ENCODE data around the gene GRM7.

The GRM7 gene

GRCh38 chr3:7160689-7161088, 299.8 kb downstream of the GRM7 start:
- no peak for DNase-seq

- no peak for DNase-seq
These were observed 305.5 kb downstream of the GRM7 start for GRCh38 chr3:7166460-7166859.

- DNase-seq: no peak
These were observed 310.6 kb downstream of the GRM7 start for GRCh38 chr3:7171493-7171892.

- DNase-seq: no peak
These were observed 312.1 kb downstream of the GRM7 start for GRCh38 chr3:7172996-7173395.

- no peak for DNase-seq
These were observed 327.6 kb downstream of the GRM7 start for GRCh38 chr3:7188551-7188950.

- DNase-seq: no peak
These were observed 329.2 kb downstream of the GRM7 start for GRCh38 chr3:7190095-7190494.

GRCh38 chr3:7193269-7193668, 332.4 kb downstream of the GRM7 start:
- DNase-seq: no peak

- DNase-seq: no peak
These were observed 333.3 kb downstream of the GRM7 start for GRCh38 chr3:7194071-7194835.

GRCh38 chr3:7195934-7196333, 335.0 kb downstream of the GRM7 start:
- no peak for DNase-seq

GRCh38 chr3:7201784-7202183, 340.9 kb downstream of the GRM7 start:
- no peak for DNase-seq

GRCh38 chr3:7203969-7204847, 343.3 kb downstream of the GRM7 start:
- no peak for DNase-seq

- DNase-seq: no peak
These were observed 343.9 kb downstream of the GRM7 start for GRCh38 chr3:7204848-7205156.

GRCh38 chr3:7205535-7205934, 344.6 kb downstream of the GRM7 start:
- DNase-seq: peak in 1 of 3 experiments; percentile 8

- no peak for DNase-seq
These were observed 345.0 kb downstream of the GRM7 start for GRCh38 chr3:7205962-7206361.

- DNase-seq: no peak
These were observed 346.2 kb downstream of the GRM7 start for GRCh38 chr3:7207125-7207524.

GRCh38 chr3:7207928-7208327, 347.0 kb downstream of the GRM7 start:
- DNase-seq: no peak

GRCh38 chr3:7209098-7209497, 348.2 kb downstream of the GRM7 start:
- no peak for DNase-seq

- no peak for DNase-seq
These were observed 350.8 kb downstream of the GRM7 start for GRCh38 chr3:7211740-7212139.

- DNase-seq: no peak
These were observed 354.8 kb downstream of the GRM7 start for GRCh38 chr3:7215706-7216105.

GRCh38 chr3:7226393-7226792, 365.5 kb downstream of the GRM7 start:
- DNase-seq: no peak

- DNase-seq: no peak
These were observed 377.8 kb downstream of the GRM7 start for GRCh38 chr3:7238565-7239295.

GRCh38 chr3:7241584-7242302, 380.8 kb downstream of the GRM7 start:
- DNase-seq: no peak

- no peak for DNase-seq
These were observed 381.4 kb downstream of the GRM7 start for GRCh38 chr3:7242303-7242635.
